Hepatocyte (in vitro differentiated cells): ENCODE data around the gene FUT7.

Experiments
- EZH2 ChIP-seq: fragments of 200-600 bp; sonication (generic); IDR thresholded peaks from 2 replicates; pipeline ENCODE4 v1.6.1; 2016; ENCODE audit warnings: antibody characterized with exemption, mild to moderate bottlenecking, borderline replicate concordance
- TF ChIP-seq, protein P1 (sequence below): fragments of 200-600 bp; sonication (generic); IDR thresholded peaks from 2 replicates; pipeline ENCODE4 v1.5.1; 2016; ENCODE audit warnings: antibody characterized with exemption, mild to moderate bottlenecking; ENCODE audit not compliant: poor library complexity

DNA sequence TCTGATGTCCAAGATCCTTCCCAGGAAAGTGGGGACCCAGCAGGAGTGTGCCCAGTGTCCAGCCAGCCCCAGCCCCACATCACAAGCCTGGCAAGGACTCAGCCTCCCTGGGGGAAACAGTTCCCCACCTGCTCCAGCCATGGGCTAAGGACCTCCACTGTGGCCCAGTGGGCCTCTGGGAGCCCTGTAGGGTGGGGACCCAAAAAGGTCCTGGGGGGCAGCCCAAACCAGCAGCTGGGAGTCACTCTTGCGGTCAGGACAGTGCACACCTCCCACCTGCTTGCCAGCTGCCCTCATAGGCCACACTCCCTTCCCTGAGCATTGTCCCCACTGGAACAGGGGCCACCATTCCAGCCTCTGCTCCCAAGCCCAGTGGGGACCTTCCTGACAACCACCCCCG is 5.5 kb downstream of the FUT7 start:
- no peak for TF ChIP-seq EZH2
- TF ChIP-seq, protein P1, sequence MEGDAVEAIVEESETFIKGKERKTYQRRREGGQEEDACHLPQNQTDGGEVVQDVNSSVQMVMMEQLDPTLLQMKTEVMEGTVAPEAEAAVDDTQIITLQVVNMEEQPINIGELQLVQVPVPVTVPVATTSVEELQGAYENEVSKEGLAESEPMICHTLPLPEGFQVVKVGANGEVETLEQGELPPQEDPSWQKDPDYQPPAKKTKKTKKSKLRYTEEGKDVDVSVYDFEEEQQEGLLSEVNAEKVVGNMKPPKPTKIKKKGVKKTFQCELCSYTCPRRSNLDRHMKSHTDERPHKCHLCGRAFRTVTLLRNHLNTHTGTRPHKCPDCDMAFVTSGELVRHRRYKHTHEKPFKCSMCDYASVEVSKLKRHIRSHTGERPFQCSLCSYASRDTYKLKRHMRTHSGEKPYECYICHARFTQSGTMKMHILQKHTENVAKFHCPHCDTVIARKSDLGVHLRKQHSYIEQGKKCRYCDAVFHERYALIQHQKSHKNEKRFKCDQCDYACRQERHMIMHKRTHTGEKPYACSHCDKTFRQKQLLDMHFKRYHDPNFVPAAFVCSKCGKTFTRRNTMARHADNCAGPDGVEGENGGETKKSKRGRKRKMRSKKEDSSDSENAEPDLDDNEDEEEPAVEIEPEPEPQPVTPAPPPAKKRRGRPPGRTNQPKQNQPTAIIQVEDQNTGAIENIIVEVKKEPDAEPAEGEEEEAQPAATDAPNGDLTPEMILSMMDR: no peak
